Erythroblast (primary cell): ENCODE results near the gene SSBP3.

Experiments
- GATA1 ChIP-seq: IDR thresholded peaks from 2 replicates; pipeline ENCODE4 v1.6.1; 2011; ENCODE audit warnings: low read depth, mild to moderate bottlenecking, control low read depth, low read length, moderate library complexity
- POLR2A ChIP-seq: IDR thresholded peaks from 2 replicates; pipeline ENCODE4 v1.6.1; 2011; ENCODE audit warnings: mild to moderate bottlenecking, low read length

DNA sequence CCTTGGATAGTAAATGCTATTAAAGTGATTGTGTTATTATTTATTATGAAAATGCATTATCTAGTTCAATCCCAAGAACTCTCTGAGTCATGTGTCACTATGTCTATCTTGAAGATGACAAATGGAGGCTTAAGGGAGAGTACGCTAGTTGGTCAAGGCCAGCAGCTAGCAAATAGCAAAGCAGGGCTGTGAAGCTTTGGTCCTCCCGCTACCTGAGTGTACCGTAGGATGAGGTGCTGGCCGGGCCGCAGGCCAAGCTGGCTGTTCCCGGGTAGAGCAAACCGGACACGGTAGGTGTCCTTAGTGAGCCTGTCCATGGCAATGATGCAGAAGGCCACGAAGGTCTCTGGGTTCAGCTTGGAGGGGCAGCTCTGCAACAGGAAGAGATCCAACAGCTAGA lies 215.7 kb downstream of the SSBP3 start:
- TF ChIP-seq POLR2A (no peak), GATA1 (no peak)
